Dermis microvascular lymphatic vessel endothelial cell (primary cell): ENCODE measurements around the gene GALT. TPM values are rescaled to one million over a fixed set of nuclear protein-coding genes. Genes with fewer than 3 reads are reported as not detected.
"Not testable (repeated sequence)": the region's sequence is repeated elsewhere in the genome, so short reads cannot be mapped to it uniquely, and the experiment has no call there.

ENCODE experiments used
- DNase-seq, 2 donors: peaks; one replicate each; pipeline versions ENCODE4 v3.0.0 to v3.0.0-alpha.2; 2010; ENCODE audit warnings: low read depth in 2 of 2
- total RNA-seq: library from RNA; depleted of rRNA; stranded (reverse); fragments of >200 nt; gene quantifications from 2 replicates; pipeline ENCODE4 v1.2.1, GENCODE V29; 2014

GALT gene
- total RNA-seq, 1 donor from 2014 or later = 23.5 TPM

- no peak for DNase-seq
Observed at GRCh38 chr9:34627716-34628655, 18.5 kb upstream of the GALT start.

- peak in 1 of 2 donors; percentile 26 for DNase-seq
Observed at GRCh38 chr9:34628656-34629490, 17.6 kb upstream of the GALT start, which contains the start of gene ARID3C. Gene ARID3C (minus strand): TSS chr9:34629066. CDS start chr9:34628014, 1,052 bp downstream.

GRCh38 chr9:34629491-34629808, 17.0 kb upstream of the GALT start:
- no peak for DNase-seq

GRCh38 chr9:34630402-34631154, 15.9 kb upstream of the GALT start:
- DNase-seq = no peak

DNA sequence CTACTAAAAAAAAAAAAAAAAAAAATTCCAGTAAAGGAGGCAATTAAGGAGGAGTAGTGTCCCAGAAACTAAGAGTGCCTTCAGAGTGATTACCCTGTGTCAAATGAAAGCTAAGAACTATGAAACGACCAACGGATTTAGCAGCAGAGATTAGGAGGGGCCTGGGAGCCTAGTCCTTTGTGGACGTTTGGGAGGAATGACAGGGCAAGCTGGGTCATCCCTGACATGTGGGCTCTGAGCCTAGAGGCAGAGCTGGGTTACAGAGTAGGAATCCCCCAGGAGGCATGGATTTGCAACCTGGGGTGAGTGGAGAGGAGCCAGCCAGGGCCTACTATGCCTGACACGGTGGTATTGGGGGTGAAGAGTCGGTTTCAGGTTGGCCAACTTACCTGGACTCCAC, 13.3 kb upstream of the GALT start:
- DNase-seq = no peak

- peak in 1 of 2 donors; percentile 75 for DNase-seq
Observed at GRCh38 chr9:34633851-34634550, 12.5 kb upstream of the GALT start.

- no peak for DNase-seq
Observed at GRCh38 chr9:34634551-34635248, 11.8 kb upstream of the GALT start.

GRCh38 chr9:34635556-34635955, 10.9 kb upstream of the GALT start:
- DNase-seq = no peak

DNA sequence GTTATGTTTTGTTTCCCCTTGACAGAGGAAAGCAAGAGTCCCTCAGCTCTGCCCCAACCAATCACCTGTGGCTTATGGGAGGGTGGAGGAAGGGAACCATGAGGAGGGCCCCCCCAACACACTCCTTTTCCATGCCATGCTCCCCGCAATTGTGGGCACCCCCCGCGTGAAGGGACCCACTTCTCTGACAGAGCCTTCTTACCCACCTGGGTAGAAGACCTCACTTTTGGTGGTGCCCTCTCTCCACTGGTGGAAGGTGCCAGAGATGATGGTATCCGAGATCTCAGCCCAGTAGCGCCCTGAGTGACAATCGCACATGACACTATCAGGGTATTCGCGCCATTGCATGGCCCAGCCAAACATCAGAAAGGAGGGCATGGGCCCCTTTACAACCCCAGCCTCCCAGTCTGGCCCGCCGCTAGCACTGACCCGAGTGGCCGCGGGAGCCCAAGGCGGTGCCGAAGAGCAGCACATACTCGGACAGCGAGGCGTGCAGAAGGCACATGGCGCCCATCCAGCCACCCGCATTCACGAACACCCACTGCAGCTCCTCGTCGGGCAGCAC, 9.6 kb upstream of the GALT start:
- DNase-seq = no peak

- peak; percentile 78 to 93 for DNase-seq
Observed at GRCh38 chr9:34637356-34638137, 8.9 kb upstream of the GALT start, which contains the start of gene SIGMAR1. Gene SIGMAR1 (minus strand): TSS chr9:34637787. CDS start chr9:34637697, 90 bp downstream.

DNA sequence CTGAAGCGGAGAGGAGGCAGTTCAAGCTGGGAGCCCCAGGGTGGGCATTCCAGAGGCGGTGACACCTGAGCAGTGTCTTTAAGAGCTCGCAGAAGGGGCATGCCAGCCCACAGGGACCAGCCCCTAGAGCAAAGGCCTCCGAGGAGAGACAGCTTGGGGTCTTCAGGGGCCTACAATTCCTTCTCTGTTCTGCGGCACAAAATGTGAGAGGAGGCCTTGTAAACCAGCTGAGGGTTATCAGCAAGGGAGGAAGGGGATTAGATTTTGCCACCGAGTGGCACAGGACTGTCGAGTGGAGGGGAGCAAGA, 8.4 kb upstream of the GALT start:
- no peak for DNase-seq

DNA sequence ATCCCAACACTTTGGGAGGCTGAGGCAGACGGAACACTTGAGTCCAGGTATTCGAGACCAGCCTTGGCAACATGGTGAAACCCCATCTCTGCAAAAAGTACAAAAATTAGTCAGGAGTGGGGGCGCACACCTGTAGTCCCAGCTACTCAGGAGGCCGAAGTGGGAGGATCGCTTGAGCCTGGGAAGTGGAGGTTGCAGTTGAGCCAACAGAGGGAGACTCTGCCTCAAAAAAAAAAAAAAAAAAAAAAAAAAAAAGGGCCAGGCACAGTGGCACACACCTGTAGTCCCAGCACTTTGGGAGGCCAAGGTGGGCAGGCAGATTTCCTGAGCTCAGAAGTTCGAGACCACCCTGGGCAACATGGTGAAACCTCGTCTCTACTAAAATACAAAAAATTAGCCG, 7.2 kb upstream of the GALT start:
- DNase-seq = not testable (repeated sequence)

DNA sequence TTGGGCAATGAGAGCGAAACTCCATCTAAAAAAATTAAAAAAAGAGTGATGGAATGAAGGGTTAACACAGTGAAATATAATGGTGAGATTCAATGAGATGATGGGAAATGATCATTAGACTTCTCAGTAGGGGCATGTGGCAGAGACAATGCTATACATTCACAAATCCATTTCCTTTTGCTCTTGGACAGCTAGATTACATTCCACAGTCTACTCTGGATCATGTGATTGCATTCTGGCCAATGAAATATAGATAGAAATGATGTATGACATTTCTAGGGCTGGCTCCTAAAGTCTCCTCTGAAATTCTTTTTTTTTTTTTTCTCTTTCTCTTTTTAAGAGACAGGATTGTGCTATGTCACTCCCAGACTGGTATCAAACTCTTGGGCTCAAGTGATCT, 3.8 kb upstream of the GALT start:
- DNase-seq = no peak

DNA sequence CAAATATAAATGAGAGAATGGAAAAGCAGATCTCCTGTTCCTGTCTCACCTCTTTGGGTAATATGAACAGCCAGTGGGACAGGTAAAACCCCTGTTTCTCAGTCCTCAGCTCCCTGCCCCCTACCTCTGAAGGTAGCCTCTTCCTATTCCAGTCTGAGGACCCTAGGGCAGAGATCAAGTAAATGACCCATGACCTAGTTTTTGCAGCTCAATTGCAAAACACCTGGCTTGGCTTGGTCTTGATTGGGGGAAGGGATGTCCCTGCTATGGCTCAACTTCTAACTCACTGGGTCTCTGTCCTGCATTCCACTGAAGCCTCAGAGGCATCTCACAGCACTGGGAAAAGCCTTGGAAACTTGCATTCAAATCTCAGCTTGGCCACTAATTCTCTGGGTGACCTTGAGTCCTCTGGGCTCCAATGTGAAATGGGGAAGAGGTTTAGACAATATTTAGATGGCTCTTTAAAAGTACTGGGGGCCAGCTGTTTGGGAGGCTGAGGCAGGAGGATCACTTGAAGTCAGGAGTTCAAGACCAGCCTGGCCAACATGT, 1.6 kb upstream of the GALT start:
- DNase-seq = no peak

DNA sequence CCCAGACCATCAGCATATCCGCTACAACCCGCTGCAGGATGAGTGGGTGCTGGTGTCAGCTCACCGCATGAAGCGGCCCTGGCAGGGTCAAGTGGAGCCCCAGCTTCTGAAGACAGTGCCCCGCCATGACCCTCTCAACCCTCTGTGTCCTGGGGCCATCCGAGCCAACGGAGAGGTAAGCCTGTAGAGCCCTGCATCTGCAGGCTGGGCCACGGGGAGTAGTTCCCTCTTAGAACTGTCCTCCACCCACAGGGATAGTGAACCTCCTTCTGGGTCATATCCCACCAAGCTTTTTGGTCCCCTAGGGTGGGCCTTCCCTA, 569 bp downstream of the GALT start:
- DNase-seq = no peak

GRCh38 chr9:34647651-34648050, 1.2 kb downstream of the GALT start:
- DNase-seq = no peak

DNA sequence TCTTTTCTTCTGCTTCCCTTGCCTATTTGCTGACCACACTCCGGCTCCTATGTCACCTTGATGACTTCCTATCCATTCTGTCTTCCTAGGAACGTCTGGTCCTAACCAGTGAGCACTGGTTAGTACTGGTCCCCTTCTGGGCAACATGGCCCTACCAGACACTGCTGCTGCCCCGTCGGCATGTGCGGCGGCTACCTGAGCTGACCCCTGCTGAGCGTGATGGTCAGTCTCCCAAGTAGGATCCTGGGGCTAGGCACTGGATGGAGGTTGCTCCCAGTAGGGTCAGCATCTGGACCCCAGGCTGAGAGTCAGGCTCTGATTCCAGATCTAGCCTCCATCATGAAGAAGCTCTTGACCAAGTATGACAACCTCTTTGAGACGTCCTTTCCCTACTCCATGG, 2.2 kb downstream of the GALT start:
- no peak for DNase-seq

DNA sequence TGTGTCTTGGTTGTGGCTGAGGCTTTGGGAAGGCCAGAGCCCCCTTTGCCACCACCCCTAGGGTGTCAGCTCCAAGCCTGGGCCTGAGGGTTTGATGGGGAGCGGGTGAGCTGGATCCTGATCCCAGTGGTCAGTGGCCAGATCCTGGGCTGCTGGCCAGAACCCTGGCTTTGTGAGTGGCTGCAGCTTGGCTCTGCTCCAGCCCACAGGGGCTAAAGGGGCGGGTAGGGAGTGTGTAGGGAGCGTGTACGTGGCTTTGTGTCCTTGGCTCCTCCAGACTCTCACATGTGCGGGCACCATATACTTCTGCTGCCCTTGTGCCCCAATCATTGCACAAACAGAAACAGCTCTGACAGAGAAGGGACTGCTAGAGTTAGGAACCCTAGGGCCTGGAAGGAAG, 4.3 kb downstream of the GALT start:
- no peak for DNase-seq

GRCh38 chr9:34651321-34651720, 4.8 kb downstream of the GALT start:
- DNase-seq = peak in 1 of 2 donors; percentile 25
